Measurements from ENCODE around the gene PRKCE. TPM values are rescaled to one million over a fixed set of nuclear protein-coding genes. Genes with fewer than 3 reads are reported as not detected.

The PRKCE gene
- total and polyA plus RNA-seq, 2 donors (not counting 3 experiments of a cell fraction or from before 2014, with no cell fraction given): 27.9 to 33.9 TPM

DNA sequence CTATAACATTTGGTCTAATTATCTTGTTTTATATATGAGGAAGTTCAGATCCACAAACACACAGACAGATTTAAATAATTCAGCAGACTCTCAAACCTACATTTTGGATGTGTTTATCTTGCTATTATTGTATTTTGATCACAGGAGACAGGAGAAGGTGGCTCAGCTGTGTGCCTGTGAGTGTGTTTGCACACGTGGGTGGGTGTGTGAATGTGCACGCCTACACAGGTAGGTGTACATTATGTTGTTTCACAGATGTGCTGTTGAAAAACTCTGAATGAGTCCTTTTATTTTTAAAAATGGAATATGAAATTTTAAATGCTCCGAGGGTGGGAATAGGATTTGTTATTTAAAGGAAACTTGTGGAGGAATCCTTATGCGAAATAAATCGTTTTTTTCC, 183.4 kb downstream of the PRKCE start:
- BruUV-seq (replicated peaks): no TSS peak
- CTCF ChIA-PET: interaction anchor here (0.9 to 1.7 kb wide), 3 partner anchors 56 to 101 kb away, joined by 3 to 4 read pairs (median 3); no protein-coding TSS in a partner anchor
- Histone ChIP-seq H3K9me3 (replicated peaks; ENCODE audit: control insufficient read depth, insufficient read depth, low read length) (peaks cover 3% of the 10 kb centered on the region), H3K9ac (replicated peaks; ENCODE audit: extremely low read depth, insufficient read depth, low read length) (no peak overlapping the region), H3K4me2 (ENCODE audit: insufficient read depth, low read length) (no peak overlapping the region), H3K27ac (ENCODE audit: insufficient read depth, low read depth, low read length) (no peak overlapping the region), H3K9me1 (replicated peaks; ENCODE audit: control insufficient read depth, extremely low read depth, insufficient read depth, low read length) (no peaks in the 10 kb centered on the region), H4K20me1 (replicated peaks; ENCODE audit: control insufficient read depth, extremely low read depth, insufficient read depth, low read length) (no peaks in the 10 kb centered on the region), H2AFZ (ENCODE audit: low read depth, low read length) (no peak overlapping the region), H3K4me1 (ENCODE audit: control insufficient read depth, extremely low read depth, insufficient read depth, low read length) (no peaks in the 10 kb centered on the region), H3K36me3 (ENCODE audit: control insufficient read depth in 2 of 2, extremely low read depth in 1 of 2, insufficient read depth in 2 of 2, low read length in 2 of 2) (no peaks in the 10 kb centered on the region), H3K79me2 (ENCODE audit: control insufficient read depth, insufficient read depth, low read length) (no peaks in the 10 kb centered on the region), H3K4me3 (replicated peaks in 1 of 3; ENCODE audit: insufficient read depth in 1 of 3, low read depth in 1 of 3, low read length in 3 of 3) (no peak overlapping the region), H3K27me3 (ENCODE audit: control insufficient read depth in 2 of 2, insufficient read depth in 2 of 2, low read length in 2 of 2) (no peaks in the 10 kb centered on the region)
- FAIRE-seq (no peak), DNase-seq (ENCODE audit: low read depth, low spot score) (no peak)
- dilution Hi-C loops (cut with MboI; ENCODE audit: extremely low pct_ligation_motif_present, low sequenced_read_pairs) (no loop called here), intact Hi-C loops (cut with micrococcal nuclease) (no loop called here)
- TF ChIP-seq JUN (IDR thresholded peaks at IDR 0.05; ENCODE audit: borderline replicate concordance, insufficient read depth, insufficient read length, low read depth) (no peak), FOS (IDR thresholded peaks at IDR 0.05; ENCODE audit: borderline replicate concordance, insufficient read depth, low read length) (no peak), MYC (IDR thresholded peaks at IDR 0.05; ENCODE audit: low read depth, low read length) (no peak), POLR2A (IDR thresholded peaks at IDR 0.05; ENCODE audit: low read depth, low read length) (no peak), POLR2AphosphoS5 (IDR thresholded peaks at IDR 0.05; ENCODE audit: insufficient read depth, low read depth, low read length) (no peak), GATA2 (IDR thresholded peaks at IDR 0.05; ENCODE audit: insufficient read depth, insufficient read length, low read depth, low read length) (no peak), EZH2 (IDR thresholded peaks at IDR 0.05; ENCODE audit: borderline replicate concordance, low read depth, low read length, severe bottlenecking) (no peak)
- TF ChIP-seq, protein P1, sequence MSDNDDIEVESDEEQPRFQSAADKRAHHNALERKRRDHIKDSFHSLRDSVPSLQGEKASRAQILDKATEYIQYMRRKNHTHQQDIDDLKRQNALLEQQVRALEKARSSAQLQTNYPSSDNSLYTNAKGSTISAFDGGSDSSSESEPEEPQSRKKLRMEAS (IDR thresholded peaks at IDR 0.05; ENCODE audit: insufficient read depth, insufficient read length): no peak
- TF ChIP-seq, protein P2, sequence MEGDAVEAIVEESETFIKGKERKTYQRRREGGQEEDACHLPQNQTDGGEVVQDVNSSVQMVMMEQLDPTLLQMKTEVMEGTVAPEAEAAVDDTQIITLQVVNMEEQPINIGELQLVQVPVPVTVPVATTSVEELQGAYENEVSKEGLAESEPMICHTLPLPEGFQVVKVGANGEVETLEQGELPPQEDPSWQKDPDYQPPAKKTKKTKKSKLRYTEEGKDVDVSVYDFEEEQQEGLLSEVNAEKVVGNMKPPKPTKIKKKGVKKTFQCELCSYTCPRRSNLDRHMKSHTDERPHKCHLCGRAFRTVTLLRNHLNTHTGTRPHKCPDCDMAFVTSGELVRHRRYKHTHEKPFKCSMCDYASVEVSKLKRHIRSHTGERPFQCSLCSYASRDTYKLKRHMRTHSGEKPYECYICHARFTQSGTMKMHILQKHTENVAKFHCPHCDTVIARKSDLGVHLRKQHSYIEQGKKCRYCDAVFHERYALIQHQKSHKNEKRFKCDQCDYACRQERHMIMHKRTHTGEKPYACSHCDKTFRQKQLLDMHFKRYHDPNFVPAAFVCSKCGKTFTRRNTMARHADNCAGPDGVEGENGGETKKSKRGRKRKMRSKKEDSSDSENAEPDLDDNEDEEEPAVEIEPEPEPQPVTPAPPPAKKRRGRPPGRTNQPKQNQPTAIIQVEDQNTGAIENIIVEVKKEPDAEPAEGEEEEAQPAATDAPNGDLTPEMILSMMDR (IDR thresholded peaks at IDR 0.05; ENCODE audit: extremely low read depth in 1 of 2, insufficient read depth in 1 of 2, low read depth in 1 of 2, low read length in 2 of 2): no peak
- POLR2A ChIA-PET: no interaction called here
